Measurements from ENCODE around the gene PARP1.

DNA sequence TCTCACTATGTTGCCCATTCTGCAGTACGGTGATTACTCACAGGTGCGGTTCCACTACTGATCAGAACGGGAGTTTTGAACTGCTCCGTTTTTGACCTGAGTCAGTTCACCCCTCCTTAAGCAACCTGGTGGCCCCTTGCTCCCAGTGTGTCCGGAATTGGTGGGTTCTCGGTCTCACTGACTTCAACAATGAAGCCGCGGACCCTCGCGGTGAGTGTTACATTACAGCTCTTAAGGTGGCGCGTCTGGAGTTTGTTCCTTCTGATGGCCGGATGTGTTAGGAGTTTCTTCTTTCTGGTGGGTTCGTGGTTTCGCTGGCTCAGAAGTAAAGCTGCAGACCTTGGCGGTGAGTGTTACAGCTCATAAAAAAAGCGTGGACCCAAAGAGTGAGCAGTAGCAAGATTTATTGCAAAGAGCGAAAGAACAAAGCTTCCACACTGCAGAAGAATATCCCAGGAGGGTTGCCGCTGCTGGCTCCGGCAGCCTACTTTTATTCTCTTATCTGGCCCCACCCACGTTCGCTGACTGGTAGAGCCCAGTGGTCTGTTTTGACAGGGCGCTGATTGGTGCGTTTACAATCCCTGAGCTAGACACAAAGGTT is 17.6 kb upstream of the PARP1 start:
- TF ChIP-seq, protein P1, sequence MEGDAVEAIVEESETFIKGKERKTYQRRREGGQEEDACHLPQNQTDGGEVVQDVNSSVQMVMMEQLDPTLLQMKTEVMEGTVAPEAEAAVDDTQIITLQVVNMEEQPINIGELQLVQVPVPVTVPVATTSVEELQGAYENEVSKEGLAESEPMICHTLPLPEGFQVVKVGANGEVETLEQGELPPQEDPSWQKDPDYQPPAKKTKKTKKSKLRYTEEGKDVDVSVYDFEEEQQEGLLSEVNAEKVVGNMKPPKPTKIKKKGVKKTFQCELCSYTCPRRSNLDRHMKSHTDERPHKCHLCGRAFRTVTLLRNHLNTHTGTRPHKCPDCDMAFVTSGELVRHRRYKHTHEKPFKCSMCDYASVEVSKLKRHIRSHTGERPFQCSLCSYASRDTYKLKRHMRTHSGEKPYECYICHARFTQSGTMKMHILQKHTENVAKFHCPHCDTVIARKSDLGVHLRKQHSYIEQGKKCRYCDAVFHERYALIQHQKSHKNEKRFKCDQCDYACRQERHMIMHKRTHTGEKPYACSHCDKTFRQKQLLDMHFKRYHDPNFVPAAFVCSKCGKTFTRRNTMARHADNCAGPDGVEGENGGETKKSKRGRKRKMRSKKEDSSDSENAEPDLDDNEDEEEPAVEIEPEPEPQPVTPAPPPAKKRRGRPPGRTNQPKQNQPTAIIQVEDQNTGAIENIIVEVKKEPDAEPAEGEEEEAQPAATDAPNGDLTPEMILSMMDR (conservative IDR thresholded peaks at IDR 0.05; ENCODE audit: low read length): no peak
- TF ChIP-seq EZH2phosphoT487 (IDR thresholded peaks at IDR 0.05; ENCODE audit: borderline replicate concordance, low read depth, low read length): no peak
